Esophagus muscularis mucosa (tissue), 3 donors: ENCODE results near the gene LHX4.

Experiments
- CTCF ChIP-seq, 3 experiments: fragments of 200-600 bp in 2 of 3; fragments of 450-650 bp in 1 of 3; sonication (generic) in 2 of 3; IDR thresholded peaks; one replicate each; pipeline ENCODE4 v1.5.1; 2017 to 2019; ENCODE audit warnings: antibody characterized with exemption in 3 of 3, mild to moderate bottlenecking in 2 of 3, moderate library complexity in 1 of 3
- EP300 ChIP-seq: sonication (generic); formaldehyde crosslinking; IDR thresholded peaks from one replicate; pipeline ENCODE4 v1.6.1; 2017; ENCODE audit warnings: antibody characterized with exemption

- TF ChIP-seq CTCF (IDR thresholded peaks at IDR 0.05) (no peak), EP300 (no peak)
These were observed 31.5 kb upstream of the LHX4 start for GRCh38 chr1:180198611-180199010.
